Gastroesophageal sphincter (tissue), 3 donors: ENCODE measurements around the gene FOXE3.

Experiments used
- CTCF ChIP-seq, 4 experiments: fragments of 200-600 bp in 2 of 4; fragments of 450-650 bp in 2 of 4; sonication (generic) in 1 of 4; IDR thresholded peaks; one replicate each; pipeline ENCODE4 v1.5.1; 2017 to 2019; ENCODE audit warnings: antibody characterized with exemption in 4 of 4, mild to moderate bottlenecking in 2 of 4, moderate library complexity in 2 of 4
- EP300 ChIP-seq: sonication (generic); formaldehyde crosslinking; IDR thresholded peaks from one replicate; pipeline ENCODE4 v1.6.1; 2017; ENCODE audit warnings: antibody characterized with exemption, mild to moderate bottlenecking
- POLR2A ChIP-seq, 2 donors: fragments of 450-650 bp; IDR thresholded peaks; one replicate each; pipeline ENCODE4 v1.6.1; 2017; ENCODE audit warnings: antibody characterized with exemption in 2 of 2, mild to moderate bottlenecking in 2 of 2, moderate library complexity in 1 of 2
- POLR2AphosphoS5 ChIP-seq: sonication (generic); formaldehyde crosslinking; IDR thresholded peaks from one replicate; pipeline ENCODE4 v1.6.1; 2017; ENCODE audit warnings: antibody characterized with exemption

GRCh38 chr1:47399138-47399845 is 16.8 kb upstream of the FOXE3 start:
- TF ChIP-seq CTCF (IDR thresholded peaks at IDR 0.05) (no peak), POLR2A (IDR thresholded peaks at IDR 0.05) (no peak), POLR2AphosphoS5 (no peak), EP300 (no peak)
